OCI-LY7 (cell line): ENCODE measurements around the gene OPCML. TPM values are rescaled to one million over a fixed set of nuclear protein-coding genes. Genes with fewer than 3 reads are reported as not detected.

Experiments
- BruUV-seq: library from RNA; stranded (reverse); fragments of 400-500 nt; replicated peaks from 2 replicates; lab custom pipeline; 2021; lab: Mats Ljungman, UMichigan
- CTCF ChIA-PET: fragments of 300-600 bp; sonication (Branson Sonifier 250); formaldehyde crosslinking; loops from one replicate; lab custom pipeline; 2022; ENCODE audit warnings: antibody characterized with exemption; ENCODE audit not compliant: unreplicated experiment; lab: Charles Lee
- POLR2A ChIA-PET: fragments of 300-600 bp; sonication (Branson Sonifier 250); formaldehyde crosslinking; loops from one replicate; lab custom pipeline; 2022; ENCODE audit warnings: antibody characterized with exemption; lab: Charles Lee
- DNase-seq: peaks from one replicate; pipeline ENCODE4 v3.0.0-alpha.2; 2015; ENCODE audit warnings: low spot score
- H2AFZ ChIP-seq: fragments of 200-600 bp; sonication (generic), shearing (Covaris generic); 2 replicates; pipeline ENCODE4 v1.6.1; 2014; ENCODE audit warnings: mild to moderate bottlenecking, antibody characterized with exemption, low read length, moderate library complexity
- H3K27ac ChIP-seq: fragments of 200-600 bp; sonication (generic); 2 replicates; pipeline ENCODE4 v1.5.1; 2014; ENCODE audit warnings: mixed run types, low read depth, mild to moderate bottlenecking, moderate library complexity, low read length, inconsistent platforms; ENCODE audit not compliant: poor library complexity, severe bottlenecking
- H3K36me3 ChIP-seq: fragments of 200-600 bp; sonication (generic); 2 replicates; pipeline ENCODE4 v1.6.1; 2014; ENCODE audit warnings: mild to moderate bottlenecking, antibody characterized with exemption, low read length, moderate library complexity, mixed read lengths; ENCODE audit not compliant: insufficient read depth
- H3K4me1 ChIP-seq: fragments of 200-600 bp; sonication (generic); 2 replicates; pipeline ENCODE4 v1.5.1; 2014; ENCODE audit warnings: mild to moderate bottlenecking, low read length; ENCODE audit not compliant: insufficient read depth, poor library complexity, severe bottlenecking
- H3K4me2 ChIP-seq: fragments of 200-600 bp; sonication (generic); 2 replicates; pipeline ENCODE4 v1.6.1; 2014; ENCODE audit warnings: mild to moderate bottlenecking, low read length
- H3K4me3 ChIP-seq: fragments of 200-600 bp; sonication (generic); 2 replicates; pipeline ENCODE4 v1.5.1; 2014; ENCODE audit warnings: mild to moderate bottlenecking, low read depth, low read length; ENCODE audit not compliant: poor library complexity, severe bottlenecking
- H3K79me2 ChIP-seq: fragments of 200-600 bp; sonication (generic); 2 replicates; pipeline ENCODE4 v1.6.1; 2016; ENCODE audit warnings: low read depth, mild to moderate bottlenecking, low read length, moderate library complexity, mixed read lengths; ENCODE audit not compliant: insufficient read depth
- H3K9me2 ChIP-seq: fragments of 200-600 bp; sonication (generic); 2 replicates; pipeline ENCODE4 v1.6.1; 2016; ENCODE audit warnings: mild to moderate bottlenecking, low read length, mixed read lengths; ENCODE audit not compliant: insufficient read depth
- H3K9me3 ChIP-seq: fragments of 200-600 bp; sonication (generic); 2 replicates; pipeline ENCODE4 v1.6.1; 2014; ENCODE audit warnings: mild to moderate bottlenecking, mixed run types, low read length, mixed read lengths
- H4K20me1 ChIP-seq: fragments of 200-600 bp; sonication (generic); 2 replicates; pipeline ENCODE4 v1.6.1; 2014; ENCODE audit warnings: mild to moderate bottlenecking, antibody characterized with exemption, low read length, moderate library complexity, mixed read lengths; ENCODE audit not compliant: insufficient read depth
- CTCF ChIP-seq: fragments of 200-600 bp; sonication (generic); conservative IDR thresholded peaks from 2 replicates; pipeline ENCODE4 v1.5.1; 2014; ENCODE audit warnings: mild to moderate bottlenecking, antibody characterized with exemption, low read length, moderate library complexity, mixed read lengths
- EZH2phosphoT487 ChIP-seq: fragments of 200-600 bp; sonication (generic); IDR thresholded peaks from 2 replicates; pipeline ENCODE4 v1.6.1; 2018; ENCODE audit warnings: low read depth, borderline replicate concordance, mild to moderate bottlenecking, mixed run types, antibody characterized with exemption, low read length, moderate library complexity, mixed read lengths
- intact Hi-C: fragments of 100-400 bp; cut with micrococcal nuclease; formaldehyde crosslinking; loops from one replicate; pipeline ENCODE4 v1.10.0; 2022; ENCODE audit not compliant: unreplicated experiment
- total RNA-seq, 2 experiments: library from RNA; depleted of rRNA in 1 of 2; stranded (reverse); fragments of >200 nt in 1 of 2; shearing (Covaris generic) in 1 of 2; gene quantifications; 2 replicates each; pipeline ENCODE4 v1.2.3, GENCODE V29; 2014 to 2022

Gene OPCML
- total RNA-seq, 2 experiments from 2014 or later: not detected

GRCh38 chr11:132631989-132632388, 900.3 kb downstream of the OPCML start:
- intact Hi-C loops: no loop called here
- TF ChIP-seq EZH2phosphoT487 (no peak), CTCF (no peak)
- Histone ChIP-seq H2AFZ (no peak overlapping the region), H3K4me2 (no peak overlapping the region), H3K36me3 (no peaks in the 10 kb centered on the region), H4K20me1 (no peaks in the 10 kb centered on the region), H3K4me3 (no peak overlapping the region), H3K27ac (no peak overlapping the region), H3K9me2 (no peaks in the 10 kb centered on the region), H3K79me2 (no peaks in the 10 kb centered on the region), H3K9me3 (no peaks in the 10 kb centered on the region), H3K4me1 (no peaks in the 10 kb centered on the region)
- DNase-seq: no peak
- no TSS peak for BruUV-seq
- CTCF ChIA-PET: no interaction called here
- POLR2A ChIA-PET: no interaction called here

GRCh38 chr11:132627981-132628380, 904.3 kb downstream of the OPCML start:
- no peaks in the 10 kb centered on the region for H4K20me1 ChIP-seq

More at GRCh38 chr11:132627981-132628380, 904.3 kb downstream of the OPCML start:
- no peak for DNase-seq
- Histone ChIP-seq H3K9me2 (no peaks in the 10 kb centered on the region), H2AFZ (no peak overlapping the region), H3K36me3 (no peaks in the 10 kb centered on the region), H3K4me3 (no peak overlapping the region), H3K9me3 (no peaks in the 10 kb centered on the region), H3K79me2 (no peaks in the 10 kb centered on the region), H3K27ac (no peak overlapping the region), H3K4me1 (no peaks in the 10 kb centered on the region), H3K4me2 (no peak overlapping the region)
- POLR2A ChIA-PET: interaction anchor here (1.5 kb wide), 1 partner anchor 17 kb away, joined by 4 read pairs; no protein-coding TSS in a partner anchor
- intact Hi-C loops: no loop called here
- no TSS peak for BruUV-seq
- CTCF ChIA-PET: no interaction called here
- TF ChIP-seq EZH2phosphoT487 (no peak), CTCF (no peak)
